HG03103 (cell line): ENCODE data around the gene CNGA1.
A peak's percentile ranks its signal among the peaks of the same experiment; 100 is the strongest.
"Not testable (repeated sequence)": the region's sequence is repeated elsewhere in the genome, so short reads cannot be mapped to it uniquely, and the experiment has no call there.

Experiments
- ATAC-seq: cut with Tn5 transposase; IDR thresholded peaks from one replicate; pipeline ENCODE4 v1.9.1; 2021; ENCODE audit warnings: low read depth; ENCODE audit not compliant: unreplicated experiment

The CNGA1 gene

GRCh38 chr4:48031802-48032525 is 15.5 kb upstream of the CNGA1 start:
- ATAC-seq = no peak

GRCh38 chr4:48030470-48030869 is 14.0 kb upstream of the CNGA1 start:
- ATAC-seq = no peak

- ATAC-seq = peak; percentile 57
Measured at GRCh38 chr4:48028696-48029095, 12.2 kb upstream of the CNGA1 start.

- ATAC-seq = no peak
Measured at GRCh38 chr4:48027653-48028052, 11.2 kb upstream of the CNGA1 start.

- no peak for ATAC-seq
Measured at GRCh38 chr4:48025005-48025404, 8.5 kb upstream of the CNGA1 start.

- no peak for ATAC-seq
Measured at GRCh38 chr4:48024522-48024921, 8.0 kb upstream of the CNGA1 start.

GRCh38 chr4:48022192-48022799 is 5.8 kb upstream of the CNGA1 start:
- no peak for ATAC-seq

- ATAC-seq = no peak
Measured at GRCh38 chr4:48021100-48021499, 4.6 kb upstream of the CNGA1 start.

- no peak for ATAC-seq
Measured at GRCh38 chr4:48018112-48018511, 1.6 kb upstream of the CNGA1 start.

GRCh38 chr4:48017108-48017571 is 659 bp upstream of the CNGA1 start:
- no peak for ATAC-seq

- no peak for ATAC-seq
Measured at GRCh38 chr4:48015678-48016077, 803 bp downstream of the CNGA1 start.

- no peak for ATAC-seq
Measured at GRCh38 chr4:48015216-48015615, 1.3 kb downstream of the CNGA1 start.

GRCh38 chr4:48012824-48013223 is 3.7 kb downstream of the CNGA1 start:
- ATAC-seq = no peak

- ATAC-seq = no peak
Measured at GRCh38 chr4:48011722-48012121, 4.8 kb downstream of the CNGA1 start.

GRCh38 chr4:48010906-48011305 is 5.6 kb downstream of the CNGA1 start:
- ATAC-seq = not testable (repeated sequence)

GRCh38 chr4:48008021-48008596 is 8.4 kb downstream of the CNGA1 start:
- no peak for ATAC-seq

GRCh38 chr4:48005781-48006180 is 10.7 kb downstream of the CNGA1 start:
- ATAC-seq = no peak

- not testable (repeated sequence) for ATAC-seq
Measured at GRCh38 chr4:48003568-48003967, 12.9 kb downstream of the CNGA1 start.

- ATAC-seq = no peak
Measured at GRCh38 chr4:48002267-48002666, 14.2 kb downstream of the CNGA1 start.

- no peak for ATAC-seq
Measured at GRCh38 chr4:47996021-47996420, 20.5 kb downstream of the CNGA1 start.

GRCh38 chr4:47992475-47992874 is 24.0 kb downstream of the CNGA1 start:
- not testable (repeated sequence) for ATAC-seq

- ATAC-seq = no peak
Measured at GRCh38 chr4:47990145-47990544, 26.3 kb downstream of the CNGA1 start.
